Left lobe of liver (tissue), 2 donors: ENCODE data around the gene AK9. TPM values are rescaled to one million over a fixed set of nuclear protein-coding genes. Genes with fewer than 3 reads are reported as not detected.

Source experiments
- ATAC-seq: fragments of 200-7000 bp; cut with Tn5 transposase; one replicate; pipeline ENCODE4 v1.9.1; 2020; ENCODE audit warnings: mild to moderate bottlenecking, moderate library complexity
- DNase-seq: peaks from one replicate; pipeline ENCODE4 v3.0.0-alpha.2; 2020; ENCODE audit warnings: low spot score
- total RNA-seq: library from RNA; stranded (reverse); gene quantifications from one replicate; pipeline ENCODE4 v1.2.1, GENCODE V29; 2021
- donor health status: DM: no; HTN: no; CAD: no; lungs with moderate emphysema.
- donor health status: DM: no; HTN: yes; CAD: no.

AK9 gene
- total RNA-seq, 1 donor from 2014 or later = 1.6 TPM

GRCh38 chr6:109515781-109516409 is 175.1 kb downstream of the AK9 start:
- no peak for ATAC-seq

DNA sequence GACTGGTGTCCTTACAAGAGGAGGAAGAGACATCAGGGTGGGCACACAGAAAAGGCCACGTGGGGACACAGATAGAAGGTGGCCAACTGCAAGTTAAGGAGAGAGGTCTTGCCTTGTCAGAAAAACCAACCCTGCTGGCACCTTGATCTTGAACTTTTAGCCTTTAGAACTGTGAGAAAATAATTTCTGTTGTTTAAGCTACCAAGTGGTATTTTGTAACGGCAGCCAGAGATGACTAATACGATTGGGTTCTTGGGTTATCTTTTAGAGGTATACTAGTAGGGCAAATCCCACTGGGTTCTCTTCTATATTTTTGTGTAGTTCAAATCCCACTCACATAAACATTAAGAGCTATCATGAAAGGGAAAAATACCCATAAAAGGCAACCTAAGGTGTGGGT is 176.1 kb downstream of the AK9 start:
- no peak for ATAC-seq
- DNase-seq = no peak

More at GRCh38 chr6:109515781-109516409, 175.1 kb downstream of the AK9 start:
- DNase-seq = no peak

- no peak for DNase-seq
- ATAC-seq = no peak
Observed at GRCh38 chr6:109513571-109514071, 177.4 kb downstream of the AK9 start.

- ATAC-seq = no peak
Observed at GRCh38 chr6:109512271-109512817, 178.7 kb downstream of the AK9 start.

DNA sequence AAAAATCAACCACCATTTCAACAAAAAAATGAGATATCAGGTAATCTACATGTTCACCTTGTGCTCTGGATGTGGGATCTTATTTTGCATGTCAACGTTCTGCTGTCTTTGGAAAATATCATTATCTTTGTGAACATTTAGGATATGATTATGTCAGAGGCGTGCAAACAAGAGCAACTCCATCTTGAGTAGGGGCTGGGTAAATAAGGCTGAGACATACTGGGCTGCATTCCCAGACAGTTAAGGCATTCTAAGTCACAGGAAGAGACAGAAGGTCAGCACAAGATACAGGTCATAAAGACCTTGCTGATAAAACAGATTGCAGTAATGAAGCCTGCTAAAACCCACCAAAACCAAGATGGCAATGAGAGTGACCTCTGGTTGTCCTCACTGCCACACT is 179.2 kb downstream of the AK9 start:
- ATAC-seq (no peak), DNase-seq (no peak)

More at GRCh38 chr6:109512271-109512817, 178.7 kb downstream of the AK9 start:
- DNase-seq = no peak

GRCh38 chr6:109510358-109510757 is 180.6 kb downstream of the AK9 start:
- ATAC-seq = no peak
- no peak for DNase-seq

GRCh38 chr6:109508166-109508860 is 182.7 kb downstream of the AK9 start:
- no peak for ATAC-seq
- DNase-seq = no peak

DNA sequence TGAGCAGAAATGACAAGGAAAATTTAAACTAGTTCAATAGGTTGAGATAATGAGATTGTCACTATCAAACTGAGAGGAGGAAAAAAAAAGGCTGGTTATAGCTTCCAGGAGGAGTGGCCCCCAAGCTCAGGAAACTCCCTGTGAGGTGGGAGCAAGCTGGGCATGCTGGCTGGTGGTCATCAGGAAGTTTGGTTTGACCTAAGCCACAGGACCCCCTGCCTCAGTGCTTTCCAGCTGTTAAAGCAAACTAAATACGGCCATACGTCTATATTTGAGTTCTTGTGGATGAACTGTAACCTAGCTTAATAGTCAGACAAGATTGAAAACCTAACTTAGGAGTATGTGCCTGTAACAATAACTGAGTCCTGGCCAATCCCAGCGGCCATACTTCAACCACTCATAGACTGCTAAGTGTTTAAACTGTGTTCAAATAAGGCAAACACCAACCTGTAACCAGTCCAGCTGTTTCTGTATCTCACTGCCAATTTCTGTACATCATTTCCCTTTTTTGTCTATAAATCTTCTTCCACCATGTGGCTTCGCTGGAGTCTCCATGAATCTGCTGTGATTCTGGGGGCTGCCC is 183.4 kb downstream of the AK9 start:
- DNase-seq (no peak), ATAC-seq (no peak)

GRCh38 chr6:109506841-109507240 is 184.2 kb downstream of the AK9 start:
- DNase-seq (no peak), ATAC-seq (no peak)

DNA sequence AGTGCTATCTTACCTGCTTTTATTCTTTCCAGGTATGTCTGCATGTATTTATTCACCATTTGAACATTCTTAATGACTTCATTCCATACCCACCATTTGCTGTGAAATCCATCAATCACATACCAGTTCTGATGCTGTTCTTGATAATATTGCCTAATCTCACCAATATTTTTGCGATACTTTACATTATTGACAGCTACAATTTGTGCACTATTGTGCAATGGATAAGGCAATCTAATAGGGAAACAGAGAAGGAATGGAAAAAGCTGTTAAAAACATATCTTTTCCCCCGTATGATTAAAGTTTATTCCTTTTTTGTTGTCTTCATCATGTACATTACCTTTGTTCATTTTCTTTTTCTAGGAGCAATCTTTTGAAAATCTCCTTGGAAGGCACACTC is 184.7 kb downstream of the AK9 start:
- no peak for ATAC-seq

GRCh38 chr6:109503327-109504224 is 187.4 kb downstream of the AK9 start:
- peak; percentile 78 for DNase-seq
- peak; percentile 99 for ATAC-seq

More for the DNA sequence above, 184.7 kb downstream of the AK9 start:
- no peak for DNase-seq

DNA sequence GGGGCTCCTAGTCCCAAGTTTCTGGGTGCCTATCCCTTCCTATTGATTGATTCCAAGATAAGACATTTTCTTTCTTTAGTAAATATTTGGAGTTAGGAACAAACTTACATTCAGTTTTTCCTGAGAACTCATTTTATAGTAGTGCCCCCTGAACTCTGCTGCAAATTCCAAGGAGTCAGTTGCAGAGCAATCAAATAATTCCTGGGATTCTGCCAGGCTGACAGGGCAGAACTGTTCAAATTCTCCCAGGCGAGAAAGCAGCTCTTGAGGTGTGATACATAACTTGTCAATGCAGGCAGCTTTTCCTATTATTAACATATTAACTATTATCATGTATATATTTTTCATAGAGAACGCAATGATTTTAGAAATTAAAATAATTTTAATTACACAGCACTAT is 192.1 kb downstream of the AK9 start:
- no peak for ATAC-seq

GRCh38 chr6:109498052-109498451 is 192.9 kb downstream of the AK9 start:
- DNase-seq = no peak
- ATAC-seq = no peak

More for the DNA sequence above, 192.1 kb downstream of the AK9 start:
- no peak for DNase-seq

DNA sequence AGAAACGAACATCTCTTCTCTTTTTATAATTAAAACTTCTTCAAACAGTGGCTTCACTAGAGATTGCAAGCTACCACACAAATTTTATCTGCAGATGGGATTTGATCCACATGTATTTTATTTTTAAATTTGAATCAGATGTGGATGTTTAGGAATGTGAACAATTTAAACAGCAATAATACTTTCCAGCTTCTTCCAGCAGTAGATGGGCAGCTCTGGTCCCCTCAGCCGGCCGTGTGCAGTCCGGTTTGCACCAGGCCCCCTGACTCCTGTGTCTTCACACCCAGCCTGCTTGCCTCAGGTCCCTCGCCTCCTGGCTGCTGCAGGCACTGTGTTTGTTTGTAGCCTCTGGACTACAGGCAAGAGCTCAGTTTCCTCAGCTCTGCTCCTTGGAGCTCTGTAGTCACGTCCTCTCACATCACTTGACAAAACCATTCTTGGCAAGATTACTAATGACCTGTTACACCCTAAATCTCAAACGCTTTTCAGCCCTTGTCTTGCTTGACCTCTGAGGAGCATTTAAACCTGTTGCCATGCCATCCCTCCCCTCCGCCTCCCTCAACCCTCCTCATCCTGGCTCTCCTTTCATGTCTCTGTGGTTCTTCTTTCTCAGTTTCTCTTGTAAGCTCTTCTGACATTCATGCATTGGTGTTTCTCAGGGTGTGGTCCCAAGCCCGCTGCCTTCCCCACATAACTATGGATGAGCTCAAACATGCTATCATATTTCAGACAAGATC is 194.8 kb downstream of the AK9 start:
- ATAC-seq (no peak), DNase-seq (no peak)

DNA sequence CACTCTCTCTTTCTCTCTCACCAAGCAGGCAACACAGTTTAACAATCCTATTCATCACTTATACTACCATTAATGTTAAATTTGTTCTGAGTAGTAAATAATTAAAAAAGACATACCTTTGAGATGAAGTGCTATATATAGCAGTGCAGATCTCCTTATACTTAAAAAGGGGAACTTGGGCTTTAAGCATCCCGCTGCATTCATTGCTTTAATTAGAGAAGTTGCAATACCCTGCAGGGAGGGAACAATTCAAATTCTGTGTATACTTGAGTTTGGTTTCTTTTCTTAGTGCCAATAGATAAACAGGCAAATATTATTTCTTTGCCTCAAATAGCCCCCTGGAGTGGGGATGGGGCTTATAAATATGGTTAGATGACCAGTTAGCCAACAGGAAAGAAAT is 197.1 kb downstream of the AK9 start:
- DNase-seq (no peak), ATAC-seq (no peak)

- DNase-seq (no peak), ATAC-seq (no peak)
Observed at GRCh38 chr6:109491207-109491938, 199.6 kb downstream of the AK9 start.

GRCh38 chr6:109490713-109491112 is 200.3 kb downstream of the AK9 start:
- ATAC-seq (no peak), DNase-seq (no peak)

- DNase-seq (no peak), ATAC-seq (no peak)
Observed at GRCh38 chr6:109488001-109488400, 203.0 kb downstream of the AK9 start.

DNA sequence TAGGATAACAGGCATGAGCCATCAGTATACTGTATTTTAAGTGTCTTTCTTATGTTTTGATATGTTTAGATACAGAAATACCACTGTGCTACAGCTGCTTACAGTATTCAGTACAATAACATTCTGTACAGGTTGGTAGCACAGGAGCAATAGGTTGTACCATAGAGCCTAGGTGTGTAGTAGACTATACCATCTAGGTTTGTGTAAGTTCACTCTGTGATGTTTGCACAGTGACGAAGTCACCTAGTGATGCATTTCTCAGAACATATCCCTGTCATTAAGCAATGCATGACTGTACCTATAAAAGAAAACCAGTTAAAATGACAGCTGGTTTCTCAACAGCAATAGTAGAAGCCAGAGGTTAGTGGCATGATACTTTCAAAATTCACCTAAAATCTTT is 204.9 kb downstream of the AK9 start:
- no peak for DNase-seq

More for the DNA sequence above, 204.9 kb downstream of the AK9 start:
- ATAC-seq = no peak
